Activated T-cell treated with anti-CD3 and anti-CD28 coated beads, Interleukin-2, amount 50 U/mL, for 4 hours (primary cell): Measurements from ENCODE around the gene KIF19. TPM values are rescaled to one million over a fixed set of nuclear protein-coding genes. Genes with fewer than 3 reads are reported as not detected.
A peak's percentile ranks its signal among the peaks of the same experiment; 100 is the strongest.

Experiments used
- ATAC-seq, 2 donors: fragments of 200-7000 bp; cut with Tn5 transposase; one replicate each; pipeline ENCODE4 v1.10.0; 2021
- DNase-seq: peaks from one replicate; pipeline ENCODE4 v3.0.0-alpha.2; 2020
- H3K27me3 Mint-ChIP-seq: one replicate; pipeline ENCODE4 v1.8.0; 2021; ENCODE audit warnings: low read depth, mixed read lengths
- H3K36me3 Mint-ChIP-seq: one replicate; pipeline ENCODE4 v1.8.0; 2022; ENCODE audit warnings: mixed read lengths; ENCODE audit not compliant: insufficient read depth
- H3K4me1 Mint-ChIP-seq: one replicate; pipeline ENCODE4 v1.8.0; 2021; ENCODE audit warnings: low read depth, mixed read lengths
- H3K4me3 Mint-ChIP-seq: one replicate; pipeline ENCODE4 v1.8.0; 2021; ENCODE audit warnings: mild to moderate bottlenecking, moderate library complexity, mixed read lengths
- H3K9me3 Mint-ChIP-seq: one replicate; pipeline ENCODE4 v1.8.0; 2021; ENCODE audit warnings: mixed read lengths
- total RNA-seq, 3 donors: library from RNA; stranded (reverse); gene quantifications; one replicate each; pipeline ENCODE4 v1.2.1, GENCODE V29; 2021

The KIF19 gene
- total RNA-seq, 3 donors from 2014 or later = not detected

DNA sequence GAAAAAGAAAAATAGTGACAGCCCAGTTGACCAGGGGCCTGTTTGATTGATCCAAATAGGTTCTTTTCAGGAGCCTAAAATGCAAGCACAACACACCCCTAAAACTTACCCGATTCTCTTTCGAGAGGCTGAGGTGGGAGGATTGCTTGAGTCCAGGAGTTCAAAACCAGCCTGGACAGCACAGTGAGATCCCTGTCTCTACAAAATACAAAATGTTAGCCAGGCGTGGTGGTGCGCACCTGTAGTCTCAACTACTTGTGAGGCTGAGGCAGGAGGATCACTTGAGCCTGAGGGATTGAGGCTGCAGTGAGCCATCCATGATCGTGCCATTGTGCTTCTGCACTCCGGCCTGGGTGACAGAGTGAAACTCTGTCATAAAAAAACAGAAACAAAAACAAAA lies 1.5 kb upstream of the KIF19 start:
- peaks cover 25% of the 10 kb centered on the region for H3K4me1 Mint-ChIP-seq
- H3K27me3 Mint-ChIP-seq = peaks cover 10% of the 10 kb centered on the region
- no peak overlapping the region for H3K4me3 Mint-ChIP-seq
- ATAC-seq = no peak
- no peaks in the 10 kb centered on the region for H3K36me3 Mint-ChIP-seq
- DNase-seq = no peak
- H3K9me3 Mint-ChIP-seq = no peaks in the 10 kb centered on the region

DNA sequence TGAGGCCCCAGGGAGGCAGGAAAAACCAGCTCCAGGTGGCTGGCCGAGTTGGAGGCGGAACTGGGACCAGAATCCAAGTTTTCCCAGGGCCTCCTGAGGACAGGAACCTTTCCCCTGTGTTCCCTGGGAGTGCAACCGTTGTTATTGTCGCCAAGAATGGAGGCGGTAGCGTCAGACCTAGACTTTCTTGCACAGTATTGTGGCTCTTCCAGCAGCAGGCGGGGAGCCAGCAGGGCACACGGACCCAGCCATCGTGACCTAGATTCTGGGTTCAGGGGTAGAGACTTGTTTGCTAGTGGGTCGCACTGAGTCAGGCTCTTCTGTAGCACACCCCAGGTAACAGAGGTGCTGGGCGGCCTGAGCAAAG lies 667 bp upstream of the KIF19 start:
- H3K4me3 Mint-ChIP-seq = peak overlapping the region; percentile 55
- ATAC-seq = peak; percentile 7 to 13
- DNase-seq = no peak

DNA sequence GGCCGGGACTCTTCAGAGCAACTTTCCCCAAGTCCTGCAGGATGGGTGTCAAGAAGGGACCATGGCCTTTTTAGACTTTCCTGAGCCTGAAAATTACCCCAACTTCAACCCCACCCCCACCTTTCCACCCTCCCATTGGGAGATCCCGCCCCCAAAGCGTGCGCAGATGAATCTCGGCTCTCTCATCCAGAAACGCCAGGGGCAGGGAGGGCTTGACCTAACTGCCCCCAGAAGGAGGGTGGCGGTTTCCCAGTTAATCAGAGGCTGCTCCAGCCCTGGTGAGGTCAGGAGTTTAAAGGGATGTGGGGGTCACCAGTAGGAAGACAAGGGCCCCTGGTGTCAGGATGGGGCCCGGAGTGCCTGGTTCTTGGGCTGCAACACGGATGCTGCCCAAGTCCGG lies 480 bp downstream of the KIF19 start:
- H3K27me3 Mint-ChIP-seq = peaks cover 9% of the 10 kb centered on the region
- H3K4me1 Mint-ChIP-seq = peaks cover 26% of the 10 kb centered on the region
- H3K4me3 Mint-ChIP-seq = peak overlapping the region; percentile 50
- H3K36me3 Mint-ChIP-seq = no peaks in the 10 kb centered on the region
- no peaks in the 10 kb centered on the region for H3K9me3 Mint-ChIP-seq
- ATAC-seq (no peak), DNase-seq (no peak)

More for the DNA sequence above, 667 bp upstream of the KIF19 start:
- Mint-ChIP-seq H3K4me1 (peaks cover 26% of the 10 kb centered on the region), H3K27me3 (peaks cover 9% of the 10 kb centered on the region), H3K36me3 (no peaks in the 10 kb centered on the region), H3K9me3 (no peaks in the 10 kb centered on the region)

DNA sequence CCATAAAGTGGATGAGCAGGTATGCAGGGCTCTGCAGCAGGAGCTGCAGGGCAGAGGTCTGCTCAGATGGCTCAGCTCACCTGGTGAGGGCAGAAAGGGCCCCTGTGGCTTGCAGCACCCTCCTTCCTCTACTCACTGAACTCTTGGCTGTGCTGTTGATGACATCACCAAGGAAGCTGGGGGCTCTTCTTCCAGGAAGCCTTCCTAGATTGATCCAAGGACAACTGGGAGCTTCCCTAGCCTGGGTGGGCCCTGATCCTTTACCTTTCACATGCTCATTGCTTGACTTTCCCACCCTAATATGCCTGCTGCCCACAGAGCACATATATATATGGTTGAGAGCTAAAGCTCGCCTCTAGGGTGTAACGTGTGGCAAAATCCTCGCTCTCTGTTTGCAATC lies 2.5 kb downstream of the KIF19 start:
- Mint-ChIP-seq H3K4me1 (peaks cover 26% of the 10 kb centered on the region), H3K9me3 (no peaks in the 10 kb centered on the region), H3K36me3 (no peaks in the 10 kb centered on the region), H3K27me3 (peaks cover 6% of the 10 kb centered on the region), H3K4me3 (no peak overlapping the region)
- no peak for ATAC-seq
- no peak for DNase-seq

DNA sequence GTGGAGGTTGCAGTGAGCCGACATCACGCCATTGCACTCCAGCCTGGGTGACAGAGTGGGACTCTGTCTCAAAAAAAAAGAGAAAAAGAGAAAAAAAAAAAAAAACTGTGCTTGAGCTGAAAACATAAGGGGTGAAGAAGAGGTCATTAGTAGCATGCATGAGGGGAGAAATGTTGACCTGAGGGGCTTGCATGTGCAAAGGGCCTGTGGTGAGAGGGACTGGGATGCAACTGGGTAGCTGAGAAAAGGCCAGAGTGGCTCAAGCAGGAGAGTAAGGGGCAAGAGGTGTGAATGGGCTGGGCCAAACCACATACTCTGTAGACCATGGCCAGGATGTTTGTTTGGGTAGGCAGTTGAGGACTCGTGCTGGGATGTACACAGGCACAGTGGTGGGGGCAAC lies 3.4 kb downstream of the KIF19 start:
- DNase-seq (no peak), ATAC-seq (no peak)
- peaks cover 6% of the 10 kb centered on the region for H3K27me3 Mint-ChIP-seq
- peaks cover 26% of the 10 kb centered on the region for H3K4me1 Mint-ChIP-seq
- no peaks in the 10 kb centered on the region for H3K9me3 Mint-ChIP-seq
- no peaks in the 10 kb centered on the region for H3K36me3 Mint-ChIP-seq
- H3K4me3 Mint-ChIP-seq = no peak overlapping the region

DNA sequence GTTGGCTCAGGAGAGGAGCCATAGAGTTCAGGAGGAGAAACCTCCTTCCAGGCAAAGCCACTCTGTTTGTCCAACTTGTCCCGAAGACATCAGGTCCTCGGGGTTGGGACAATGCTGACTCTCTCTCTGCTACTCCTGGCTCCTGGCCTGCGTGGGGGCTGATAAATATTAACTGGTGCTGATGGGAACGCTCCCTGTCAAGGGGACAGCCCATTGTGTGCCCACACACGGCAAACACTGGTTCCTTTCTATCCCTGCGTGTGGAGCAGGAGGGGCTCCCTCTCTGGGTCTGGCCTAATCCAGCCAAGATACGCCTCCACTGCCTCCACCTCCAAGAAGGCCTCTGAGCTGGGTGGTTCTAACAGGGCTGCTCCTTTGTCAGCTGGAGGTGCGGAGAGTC lies 4.4 kb downstream of the KIF19 start:
- H3K36me3 Mint-ChIP-seq = no peaks in the 10 kb centered on the region
- no peaks in the 10 kb centered on the region for H3K9me3 Mint-ChIP-seq

DNA sequence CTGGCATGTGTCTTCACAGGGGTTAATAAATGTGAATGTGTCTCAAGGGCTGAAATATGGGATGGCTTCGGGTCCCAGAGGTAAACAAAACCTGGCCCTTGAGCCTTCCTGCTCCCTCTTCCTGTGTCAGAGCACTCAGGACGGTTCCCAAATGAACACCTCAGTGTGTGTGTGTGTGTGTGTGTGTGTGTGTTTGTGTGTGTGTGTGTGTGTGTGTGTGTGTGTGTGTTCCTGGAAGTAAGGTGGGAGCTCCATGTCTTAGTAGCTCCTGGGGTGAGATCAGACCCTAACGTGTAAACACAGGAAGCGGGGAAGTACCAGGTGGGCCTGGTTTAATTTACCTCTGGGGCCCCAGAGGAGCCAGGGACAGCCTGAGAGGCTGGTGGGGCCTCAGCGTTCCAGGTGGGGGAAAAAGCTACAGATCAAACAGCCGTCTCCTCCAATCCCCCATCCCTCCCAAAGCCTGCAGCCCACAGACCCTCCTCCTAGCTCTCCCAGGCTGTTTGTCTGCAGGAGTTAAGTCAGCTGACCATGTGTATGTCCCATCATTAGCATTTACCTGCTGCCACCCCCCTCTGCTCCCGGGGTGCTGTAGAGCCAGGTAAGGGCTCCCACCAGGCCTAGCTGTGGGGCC lies 6.1 kb downstream of the KIF19 start:
- Mint-ChIP-seq H3K36me3 (no peaks in the 10 kb centered on the region), H3K27me3 (no peaks in the 10 kb centered on the region), H3K9me3 (no peaks in the 10 kb centered on the region), H3K4me3 (no peak overlapping the region), H3K4me1 (peaks cover 14% of the 10 kb centered on the region)
- ATAC-seq = no peak
- no peak for DNase-seq

More for the DNA sequence above, 4.4 kb downstream of the KIF19 start:
- Mint-ChIP-seq H3K4me3 (no peak overlapping the region), H3K4me1 (peaks cover 22% of the 10 kb centered on the region), H3K27me3 (peaks cover 6% of the 10 kb centered on the region)
- no peak for DNase-seq
- ATAC-seq = no peak

DNA sequence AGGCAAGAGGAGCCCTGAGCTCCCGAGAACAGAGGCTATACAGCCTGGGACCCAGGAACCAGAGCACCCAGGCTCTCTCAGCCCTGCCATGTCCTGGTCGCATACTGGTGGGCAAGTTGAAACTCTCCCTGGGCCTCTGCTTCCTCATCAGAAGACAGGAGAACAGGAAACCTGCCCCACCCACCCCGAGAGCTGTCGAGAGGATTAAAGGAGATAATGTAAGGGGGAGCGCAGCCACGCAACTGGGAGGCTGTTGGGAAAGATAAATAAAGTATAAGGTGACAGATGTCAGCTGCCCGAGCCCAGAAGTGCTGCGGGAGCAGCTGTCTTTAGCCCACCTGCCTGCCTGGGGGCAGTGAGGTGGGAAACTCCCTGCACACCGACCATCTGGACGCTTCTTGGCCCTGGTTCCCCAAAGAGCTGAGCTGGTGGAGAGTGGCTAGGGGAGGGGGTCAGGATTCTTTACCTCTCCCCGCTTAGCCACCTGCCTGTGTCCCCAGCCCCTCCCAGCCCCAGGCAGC lies 6.8 kb downstream of the KIF19 start:
- H3K9me3 Mint-ChIP-seq = no peaks in the 10 kb centered on the region
- H3K4me1 Mint-ChIP-seq = peaks cover 12% of the 10 kb centered on the region
- DNase-seq = no peak
- no peak overlapping the region for H3K4me3 Mint-ChIP-seq
- no peaks in the 10 kb centered on the region for H3K36me3 Mint-ChIP-seq
- no peak for ATAC-seq
- H3K27me3 Mint-ChIP-seq = no peaks in the 10 kb centered on the region

DNA sequence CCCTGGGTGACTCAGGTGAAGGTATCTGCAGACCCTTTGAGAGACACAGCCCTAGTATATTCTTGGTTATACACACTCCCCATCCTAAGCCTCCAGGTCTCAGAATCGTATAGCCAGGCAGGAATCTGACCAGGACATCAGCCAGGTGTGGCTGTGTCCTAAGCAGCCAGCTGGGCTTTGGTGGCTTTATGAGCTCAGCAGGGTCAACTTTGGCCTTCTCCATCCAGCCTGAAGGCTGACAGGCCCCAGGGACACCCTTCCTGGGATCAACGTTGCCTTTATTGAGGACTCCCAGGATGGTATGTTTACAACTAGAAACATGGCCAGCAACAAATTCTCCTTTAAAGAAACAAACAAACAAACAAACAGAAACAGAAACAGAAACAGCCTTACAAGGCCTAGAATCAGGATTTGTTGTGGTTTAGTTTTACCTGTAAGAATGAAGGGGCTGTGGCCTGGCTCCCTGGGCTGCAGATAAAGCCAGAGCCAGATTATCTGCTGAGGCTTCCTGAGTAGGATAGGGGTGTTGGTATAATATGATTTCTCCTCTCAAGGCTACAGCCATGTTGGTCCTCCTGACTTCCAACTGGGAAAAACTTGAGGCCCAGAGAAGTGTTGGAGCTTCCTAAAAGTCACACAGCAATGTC lies 8.5 kb downstream of the KIF19 start:
- Mint-ChIP-seq H3K27me3 (no peaks in the 10 kb centered on the region), H3K4me3 (no peak overlapping the region), H3K9me3 (no peaks in the 10 kb centered on the region), H3K4me1 (peaks cover 2% of the 10 kb centered on the region), H3K36me3 (no peaks in the 10 kb centered on the region)
- ATAC-seq = no peak
- DNase-seq = no peak

DNA sequence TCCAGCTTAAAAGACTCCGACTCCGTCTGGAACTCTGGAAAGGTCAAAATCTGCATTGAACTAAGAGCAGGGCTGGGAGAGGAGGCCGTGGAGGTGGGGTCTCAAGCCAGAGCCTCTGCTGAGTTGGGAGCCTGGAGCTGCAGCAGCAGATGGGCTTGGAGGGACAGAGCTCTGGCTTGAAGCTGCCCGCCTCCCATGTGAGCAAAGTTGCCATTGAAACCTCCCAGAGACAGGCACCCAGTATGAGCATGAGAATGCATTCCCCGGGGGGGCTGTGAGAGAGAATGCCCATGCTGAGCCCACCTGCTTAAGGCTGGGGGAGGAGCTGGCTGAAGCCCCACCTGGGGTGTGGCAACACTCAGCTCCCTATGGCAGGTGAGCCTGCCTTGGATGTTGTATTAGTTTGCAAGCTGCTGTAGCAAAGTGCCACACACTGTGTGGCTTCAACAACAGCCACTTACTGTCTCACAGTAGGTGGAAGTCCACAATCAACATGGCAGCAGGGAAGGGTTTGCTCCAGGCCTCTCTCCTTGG lies 9.6 kb downstream of the KIF19 start:
- no peak for DNase-seq

DNA sequence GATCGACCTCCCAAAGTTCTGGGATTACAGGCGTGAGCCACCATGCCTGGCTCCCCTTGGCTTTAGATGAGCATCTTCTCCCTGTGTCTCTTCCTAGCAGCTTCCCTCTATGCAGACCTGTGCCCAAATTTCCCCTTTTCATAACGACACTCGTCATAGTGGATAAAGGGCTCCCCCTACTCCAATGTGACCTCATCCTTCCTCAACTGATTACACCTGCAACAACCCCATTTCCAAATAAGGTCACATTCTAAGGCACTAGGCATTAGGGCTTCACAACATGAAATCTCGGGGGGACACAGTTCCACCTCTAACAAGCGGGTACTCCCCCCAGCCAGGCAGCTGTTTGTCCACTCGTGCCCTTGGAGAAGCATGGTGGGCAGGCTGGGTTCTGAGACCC lies 10.3 kb downstream of the KIF19 start:
- Mint-ChIP-seq H3K27me3 (no peaks in the 10 kb centered on the region), H3K4me1 (no peaks in the 10 kb centered on the region), H3K36me3 (no peaks in the 10 kb centered on the region), H3K9me3 (no peaks in the 10 kb centered on the region), H3K4me3 (no peak overlapping the region)
- DNase-seq (no peak), ATAC-seq (no peak)

More for the DNA sequence above, 9.6 kb downstream of the KIF19 start:
- Mint-ChIP-seq H3K4me1 (no peaks in the 10 kb centered on the region), H3K36me3 (no peaks in the 10 kb centered on the region), H3K9me3 (no peaks in the 10 kb centered on the region), H3K27me3 (no peaks in the 10 kb centered on the region), H3K4me3 (no peak overlapping the region)
- no peak for ATAC-seq

DNA sequence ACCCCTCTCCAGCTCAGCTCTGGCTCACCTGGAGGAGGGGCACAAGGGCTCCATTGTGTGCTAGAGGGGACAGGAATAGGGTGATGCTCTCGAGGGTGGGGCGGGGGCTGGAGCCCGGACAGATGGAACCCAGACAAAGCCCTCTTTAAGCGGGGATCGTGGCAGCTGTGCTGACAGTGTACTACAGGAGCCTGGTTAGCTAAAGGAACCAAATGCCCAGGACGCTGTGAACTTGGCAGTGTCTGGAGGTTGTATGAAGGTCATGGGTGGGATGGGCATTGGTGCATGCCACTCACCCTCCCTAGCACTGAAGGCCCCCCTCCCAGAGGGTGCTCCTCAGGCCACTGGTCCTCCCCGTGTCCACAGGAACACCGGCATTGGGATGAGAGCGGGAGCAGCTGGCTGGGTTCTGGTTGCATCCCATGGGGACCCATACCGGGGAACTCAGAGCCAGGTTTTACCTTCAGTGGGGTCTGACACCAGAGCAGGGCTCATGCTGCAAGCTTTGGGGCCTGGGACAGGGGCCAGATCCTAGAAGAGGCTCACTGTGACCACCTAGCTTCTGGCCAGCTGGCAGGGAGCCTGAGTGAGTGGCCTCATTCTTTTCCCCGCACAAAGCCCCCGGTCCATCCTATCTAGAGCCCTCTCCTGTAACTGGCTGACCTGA lies 11.9 kb downstream of the KIF19 start:
- H3K4me3 Mint-ChIP-seq = no peak overlapping the region
- DNase-seq = no peak
- no peaks in the 10 kb centered on the region for H3K4me1 Mint-ChIP-seq
- H3K36me3 Mint-ChIP-seq = no peaks in the 10 kb centered on the region
- no peak for ATAC-seq
- H3K27me3 Mint-ChIP-seq = no peaks in the 10 kb centered on the region
- no peaks in the 10 kb centered on the region for H3K9me3 Mint-ChIP-seq

DNA sequence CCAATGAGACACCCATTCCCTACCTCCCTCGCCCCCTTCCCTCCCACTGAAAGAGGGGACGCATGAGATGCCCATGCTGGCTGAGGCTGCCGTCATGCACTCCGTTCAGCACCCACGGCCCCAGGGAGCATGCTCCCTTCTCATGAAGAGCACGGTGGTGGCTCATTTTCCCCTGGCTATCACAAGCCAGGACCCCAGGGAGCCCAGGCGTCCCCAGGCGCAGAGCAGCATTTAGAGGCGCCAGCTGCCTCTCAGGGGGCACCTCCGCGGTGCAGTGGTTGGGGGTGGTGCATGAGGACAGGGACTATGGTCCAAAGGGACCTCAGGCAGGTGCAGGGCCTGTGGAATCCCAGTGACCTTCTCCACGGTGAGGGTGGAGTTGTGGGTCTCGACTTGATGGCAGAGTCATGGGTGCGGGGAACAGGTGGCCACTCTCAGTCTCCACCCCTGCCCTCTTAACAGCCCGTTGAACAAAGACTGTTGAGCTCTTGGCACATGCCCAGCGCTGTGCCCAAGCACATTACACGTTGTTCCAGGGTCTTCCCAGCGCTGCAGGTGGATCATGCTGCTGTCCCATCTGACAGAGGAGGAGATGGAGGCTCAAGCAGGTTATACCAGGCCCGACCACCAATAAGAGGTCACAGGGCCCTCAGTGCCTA lies 13.6 kb downstream of the KIF19 start:
- H3K4me3 Mint-ChIP-seq = no peak overlapping the region
- no peaks in the 10 kb centered on the region for H3K36me3 Mint-ChIP-seq
- no peaks in the 10 kb centered on the region for H3K4me1 Mint-ChIP-seq
- no peaks in the 10 kb centered on the region for H3K9me3 Mint-ChIP-seq
- ATAC-seq (no peak), DNase-seq (no peak)
- H3K27me3 Mint-ChIP-seq = peaks cover 2% of the 10 kb centered on the region

DNA sequence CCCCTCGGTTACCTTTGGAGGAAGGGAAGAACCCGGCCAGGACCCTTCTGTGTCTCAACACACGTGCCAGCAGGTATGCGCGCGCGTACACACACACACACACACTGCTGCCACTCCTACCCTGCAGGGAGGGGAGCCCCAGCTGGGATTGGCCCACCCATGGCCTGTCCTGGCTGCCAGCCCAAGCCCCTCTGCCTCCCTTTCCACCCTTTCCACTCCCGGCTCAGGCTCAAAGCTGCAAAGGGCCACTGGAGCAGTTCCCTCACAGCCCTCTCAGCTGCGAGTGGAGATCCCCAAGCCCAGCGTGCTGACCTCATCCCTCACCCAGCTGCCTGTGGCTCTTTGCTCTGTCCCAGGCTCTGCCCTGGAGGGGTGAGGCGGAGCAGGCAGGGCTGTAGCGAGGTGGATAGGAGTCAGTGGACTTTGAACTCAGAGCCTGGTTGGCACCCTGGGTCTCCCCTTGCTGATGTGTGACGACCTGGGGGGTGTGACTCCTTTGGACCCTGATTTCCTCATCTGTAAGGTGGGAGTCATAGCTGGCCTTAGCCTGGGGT lies 14.5 kb downstream of the KIF19 start:
- no peak for ATAC-seq
- H3K4me1 Mint-ChIP-seq = no peaks in the 10 kb centered on the region
- H3K36me3 Mint-ChIP-seq = no peaks in the 10 kb centered on the region
- no peak for DNase-seq
- H3K4me3 Mint-ChIP-seq = no peak overlapping the region
- H3K9me3 Mint-ChIP-seq = no peaks in the 10 kb centered on the region
- peaks cover 2% of the 10 kb centered on the region for H3K27me3 Mint-ChIP-seq
